ENCODE data around the gene NOX5. TPM values are rescaled to one million over a fixed set of nuclear protein-coding genes. Genes with fewer than 3 reads are reported as not detected.

The NOX5 gene
- total RNA-seq, 2 experiments from 2014 or later = not detected

DNA sequence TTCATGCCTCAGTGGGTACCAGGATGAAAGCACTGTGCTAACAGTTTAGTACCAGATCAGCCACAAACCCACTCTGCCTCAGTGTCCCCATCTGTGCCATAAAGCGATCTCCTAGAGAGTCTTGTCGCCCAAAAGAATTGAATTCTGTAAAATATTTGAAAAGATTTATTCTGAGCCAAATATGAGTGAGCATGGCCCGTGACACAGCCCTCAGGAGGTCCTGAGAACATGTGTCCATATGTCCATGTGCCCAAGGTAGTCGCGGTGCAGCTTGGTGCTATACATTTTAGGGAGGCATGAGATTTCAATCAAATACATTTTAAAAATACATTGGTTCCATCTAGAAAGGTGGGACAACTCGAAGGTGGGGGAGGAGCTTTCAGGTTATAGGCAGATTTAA, 15.4 kb upstream of the NOX5 start:
- ATAC-seq (ENCODE audit: poor library complexity) (no peak), DNase-seq (no peak)
- ChIA-PET CTCF (no interaction called here), POLR2A (no interaction called here)
- Mint-ChIP-seq H3K27me3 (peaks cover 23% of the 10 kb centered on the region), H3K4me1 (ENCODE audit: low read depth) (no peaks in the 10 kb centered on the region), H3K27ac (no peak overlapping the region), H3K4me3 (no peak overlapping the region), H3K36me3 (ENCODE audit: low read depth) (no peaks in the 10 kb centered on the region), H3K9me3 (no peaks in the 10 kb centered on the region)
- Histone ChIP-seq H3K9me3 (ENCODE audit: control insufficient read depth in 1 of 2, insufficient read depth in 1 of 2, low read length in 2 of 2) (no peaks in the 10 kb centered on the region), H3K4me1 (ENCODE audit: insufficient read depth, low read length) (no peaks in the 10 kb centered on the region), H3K27me3 (ENCODE audit: control insufficient read depth in 1 of 2, insufficient read depth in 2 of 2, low read length in 2 of 2) (peaks cover 0 to 4% of the 10 kb centered on the region in 2 experiments), H3K4me3 (ENCODE audit: low read length) (no peak overlapping the region), H3K27ac (ENCODE audit: low read depth in 1 of 2, low read length in 2 of 2) (no peak overlapping the region), H3K36me3 (ENCODE audit: insufficient read depth, low read length) (no peaks in the 10 kb centered on the region)
- intact Hi-C loops (cut with DNase I, micrococcal nuclease) = no loop called here
- TF ChIP-seq, protein P1, sequence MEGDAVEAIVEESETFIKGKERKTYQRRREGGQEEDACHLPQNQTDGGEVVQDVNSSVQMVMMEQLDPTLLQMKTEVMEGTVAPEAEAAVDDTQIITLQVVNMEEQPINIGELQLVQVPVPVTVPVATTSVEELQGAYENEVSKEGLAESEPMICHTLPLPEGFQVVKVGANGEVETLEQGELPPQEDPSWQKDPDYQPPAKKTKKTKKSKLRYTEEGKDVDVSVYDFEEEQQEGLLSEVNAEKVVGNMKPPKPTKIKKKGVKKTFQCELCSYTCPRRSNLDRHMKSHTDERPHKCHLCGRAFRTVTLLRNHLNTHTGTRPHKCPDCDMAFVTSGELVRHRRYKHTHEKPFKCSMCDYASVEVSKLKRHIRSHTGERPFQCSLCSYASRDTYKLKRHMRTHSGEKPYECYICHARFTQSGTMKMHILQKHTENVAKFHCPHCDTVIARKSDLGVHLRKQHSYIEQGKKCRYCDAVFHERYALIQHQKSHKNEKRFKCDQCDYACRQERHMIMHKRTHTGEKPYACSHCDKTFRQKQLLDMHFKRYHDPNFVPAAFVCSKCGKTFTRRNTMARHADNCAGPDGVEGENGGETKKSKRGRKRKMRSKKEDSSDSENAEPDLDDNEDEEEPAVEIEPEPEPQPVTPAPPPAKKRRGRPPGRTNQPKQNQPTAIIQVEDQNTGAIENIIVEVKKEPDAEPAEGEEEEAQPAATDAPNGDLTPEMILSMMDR (IDR thresholded peaks at IDR 0.05) = no peak

DNA sequence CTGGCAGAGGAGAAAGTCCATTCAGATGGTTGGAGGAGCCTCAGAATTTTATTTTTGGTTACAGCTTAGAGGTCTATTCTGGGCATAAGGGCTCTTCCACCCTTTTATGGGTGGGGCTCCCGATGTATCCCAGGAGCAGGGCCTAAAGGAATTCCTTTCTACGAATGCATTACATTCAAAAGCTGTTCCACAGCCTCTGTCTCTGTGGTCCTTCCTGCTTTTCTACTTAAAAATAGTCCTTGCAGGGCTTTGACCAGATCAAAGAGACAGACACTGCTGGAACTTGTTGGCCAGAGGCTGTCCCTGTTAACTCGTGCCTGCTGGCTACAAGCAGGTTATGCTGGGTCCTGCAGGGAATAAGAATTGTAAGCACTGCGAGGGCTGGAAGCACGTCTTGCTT, 14.4 kb upstream of the NOX5 start:
- H3K36me3 ChIP-seq (ENCODE audit: insufficient read depth, low read length) = no peaks in the 10 kb centered on the region
- no peaks in the 10 kb centered on the region for H3K4me1 ChIP-seq (ENCODE audit: insufficient read depth, low read length)
- Mint-ChIP-seq H3K27me3 (peaks cover 26% of the 10 kb centered on the region), H3K4me1 (ENCODE audit: low read depth) (no peaks in the 10 kb centered on the region), H3K4me3 (no peak overlapping the region), H3K27ac (no peak overlapping the region), H3K9me3 (peaks cover 3% of the 10 kb centered on the region), H3K36me3 (ENCODE audit: low read depth) (no peaks in the 10 kb centered on the region)
- no peak overlapping the region for H3K27ac ChIP-seq (ENCODE audit: low read depth in 1 of 2, low read length in 2 of 2)
- H3K27me3 ChIP-seq (ENCODE audit: control insufficient read depth in 1 of 2, insufficient read depth in 2 of 2, low read length in 2 of 2) = peaks cover 0 to 4% of the 10 kb centered on the region in 2 experiments
- ATAC-seq (ENCODE audit: poor library complexity) (no peak), DNase-seq (no peak)
- CTCF ChIA-PET = no interaction called here
- POLR2A ChIA-PET = no interaction called here
- H3K4me3 ChIP-seq (ENCODE audit: low read length) = no peak overlapping the region
- no peaks in the 10 kb centered on the region for H3K9me3 ChIP-seq (ENCODE audit: control insufficient read depth in 1 of 2, insufficient read depth in 1 of 2, low read length in 2 of 2)
- TF ChIP-seq, protein P1 (IDR thresholded peaks at IDR 0.05) = no peak
- intact Hi-C loops (cut with DNase I, micrococcal nuclease) = no loop called here

DNA sequence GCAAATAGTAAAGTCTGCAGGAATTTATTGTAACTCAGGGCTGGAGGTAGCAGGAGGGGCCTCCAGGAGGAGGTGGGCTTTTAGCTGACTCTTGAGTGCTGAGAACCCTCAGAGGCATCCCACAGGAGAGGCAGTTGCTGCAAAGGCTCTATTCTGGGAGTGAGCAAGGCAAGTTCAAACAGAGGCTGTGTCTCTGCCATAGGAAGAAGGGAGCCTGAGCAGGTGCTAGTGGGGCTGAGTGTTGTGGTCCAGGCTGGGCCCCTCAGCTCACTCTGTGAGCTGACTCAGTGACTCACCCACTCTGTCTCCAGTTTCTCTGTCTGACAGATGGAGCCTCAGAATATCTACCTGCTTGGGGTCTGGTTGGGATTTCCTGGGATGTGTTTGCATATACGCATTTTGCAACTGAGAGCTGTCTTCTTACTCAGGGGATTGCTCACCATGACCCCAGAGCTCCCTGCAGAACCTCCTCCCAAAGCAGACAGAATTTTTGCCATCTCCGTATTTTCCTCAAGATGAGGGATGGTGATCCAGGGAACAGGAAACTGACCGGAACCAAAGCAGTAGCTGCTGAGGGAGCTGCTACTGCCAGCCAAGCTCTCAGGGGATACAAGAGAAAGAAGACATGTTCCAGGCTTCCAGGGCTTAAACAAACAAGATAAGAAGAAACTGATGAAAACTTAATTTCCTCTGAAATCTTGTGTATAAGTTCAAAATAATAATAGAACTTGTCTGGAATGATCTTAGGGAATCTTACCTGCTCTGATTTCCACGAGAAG, 13.6 kb upstream of the NOX5 start:
- H3K27ac Mint-ChIP-seq = no peak overlapping the region
- no peak overlapping the region for H3K4me3 Mint-ChIP-seq
- H3K27me3 Mint-ChIP-seq = peaks cover 26% of the 10 kb centered on the region
- Histone ChIP-seq H3K4me3 (ENCODE audit: low read length) (no peak overlapping the region), H3K9me3 (ENCODE audit: control insufficient read depth in 1 of 2, insufficient read depth in 1 of 2, low read length in 2 of 2) (no peaks in the 10 kb centered on the region), H3K27me3 (ENCODE audit: control insufficient read depth in 1 of 2, insufficient read depth in 2 of 2, low read length in 2 of 2) (peaks cover 0 to 4% of the 10 kb centered on the region in 2 experiments), H3K27ac (ENCODE audit: low read depth in 1 of 2, low read length in 2 of 2) (no peak overlapping the region), H3K4me1 (ENCODE audit: insufficient read depth, low read length) (no peaks in the 10 kb centered on the region), H3K36me3 (ENCODE audit: insufficient read depth, low read length) (no peaks in the 10 kb centered on the region)
- ChIA-PET CTCF (no interaction called here), POLR2A (no interaction called here)
- H3K4me1 Mint-ChIP-seq (ENCODE audit: low read depth) = no peaks in the 10 kb centered on the region
- intact Hi-C loops (cut with DNase I, micrococcal nuclease) = no loop called here
- ATAC-seq (ENCODE audit: poor library complexity) (no peak), DNase-seq (no peak)
- no peaks in the 10 kb centered on the region for H3K36me3 Mint-ChIP-seq (ENCODE audit: low read depth)
- TF ChIP-seq, protein P1 (IDR thresholded peaks at IDR 0.05) = no peak
- peaks cover 3% of the 10 kb centered on the region for H3K9me3 Mint-ChIP-seq

Measured in CD4-positive, alpha-beta T cell (primary cell).